DMS53 treated with DMSO at 0.1 percent for 48 hours (cell line): ENCODE data around the gene CEP83.
A peak's percentile ranks its signal among the peaks of the same experiment; 100 is the strongest.
"Not testable (repeated sequence)": the region's sequence is repeated elsewhere in the genome, so short reads cannot be mapped to it uniquely, and the experiment has no call there.

ENCODE experiments used
- DNase-seq: peaks from one replicate; lab custom pipeline; 2025; ENCODE audit not compliant: unreplicated experiment; lab: John Stamatoyannopoulos, UW

CEP83 gene

GRCh38 chr12:94380507-94380906, 79.2 kb downstream of the CEP83 start:
- DNase-seq: peak; percentile 85

GRCh38 chr12:94379479-94380113, 80.1 kb downstream of the CEP83 start:
- no peak for DNase-seq

GRCh38 chr12:94377599-94377998, 82.1 kb downstream of the CEP83 start:
- DNase-seq: no peak

- DNase-seq: no peak
Observed at GRCh38 chr12:94374124-94374523, 85.5 kb downstream of the CEP83 start.

GRCh38 chr12:94372461-94372860, 87.2 kb downstream of the CEP83 start:
- DNase-seq: no peak

- no peak for DNase-seq
Observed at GRCh38 chr12:94362653-94363052, 97.0 kb downstream of the CEP83 start.

- DNase-seq: no peak
Observed at GRCh38 chr12:94359761-94360160, 99.9 kb downstream of the CEP83 start.

- DNase-seq: no peak
Observed at GRCh38 chr12:94353130-94353529, 106.5 kb downstream of the CEP83 start.

GRCh38 chr12:94340573-94340972, 119.1 kb downstream of the CEP83 start:
- DNase-seq: no peak

GRCh38 chr12:94338006-94338794, 121.5 kb downstream of the CEP83 start:
- DNase-seq: no peak

- DNase-seq: no peak
Observed at GRCh38 chr12:94336211-94336925, 123.3 kb downstream of the CEP83 start.

GRCh38 chr12:94333396-94333795, 126.3 kb downstream of the CEP83 start:
- no peak for DNase-seq

GRCh38 chr12:94329366-94329765, 130.3 kb downstream of the CEP83 start:
- DNase-seq: no peak

GRCh38 chr12:94327809-94328208, 131.9 kb downstream of the CEP83 start:
- DNase-seq: no peak

- no peak for DNase-seq
Observed at GRCh38 chr12:94326727-94327126, 132.9 kb downstream of the CEP83 start.

GRCh38 chr12:94326234-94326633, 133.4 kb downstream of the CEP83 start:
- DNase-seq: no peak

GRCh38 chr12:94322346-94322745, 137.3 kb downstream of the CEP83 start:
- DNase-seq: no peak

- DNase-seq: no peak
Observed at GRCh38 chr12:94320109-94320508, 139.6 kb downstream of the CEP83 start.

- DNase-seq: no peak
Observed at GRCh38 chr12:94318181-94318580, 141.5 kb downstream of the CEP83 start.

- DNase-seq: not testable (repeated sequence)
Observed at GRCh38 chr12:94316600-94316999, 143.1 kb downstream of the CEP83 start.

GRCh38 chr12:94312378-94312777, 147.3 kb downstream of the CEP83 start:
- DNase-seq: no peak

GRCh38 chr12:94309373-94309772, 150.3 kb downstream of the CEP83 start:
- DNase-seq: no peak
